SK-N-SH (cell line): Measurements from ENCODE around the gene RAPGEF2. TPM values are rescaled to one million over a fixed set of nuclear protein-coding genes. Genes with fewer than 3 reads are reported as not detected.

Source experiments
- CTCF ChIA-PET: fragments of 300-600, 350-600 bp; formaldehyde crosslinking; extraction: SDS; loops from one replicate; lab custom pipeline; 2021; lab: Yijun Ruan, JAX
- POLR2A ChIA-PET: fragments of 350-600 bp; sonication (Branson Sonifier 250); formaldehyde crosslinking; extraction: SDS; loops from one replicate; lab custom pipeline; 2020; ENCODE audit warnings: antibody characterized with exemption, inconsistent platforms; lab: Yijun Ruan, JAX
- DNase-seq: peaks from one replicate; pipeline ENCODE4 v3.0.0; 2012
- H2AFZ ChIP-seq: fragments of 200-600 bp; sonication (generic); 2 replicates; pipeline ENCODE4 v1.8.1; 2016; ENCODE audit warnings: antibody characterized with exemption, mild to moderate bottlenecking, low read depth
- H3F3A ChIP-seq: fragments of 200-600 bp; sonication (generic); replicated peaks from 2 replicates; pipeline ENCODE3; 2016; ENCODE audit warnings: antibody characterized with exemption, mild to moderate bottlenecking; ENCODE audit not compliant: insufficient read depth
- H3K27ac ChIP-seq, 2 experiments: fragments of 200-500 bp in 1 of 2; fragments of 200-600 bp in 1 of 2; sonication (Bioruptor generic) in 1 of 2; sonication (generic), shearing (Covaris generic) in 1 of 2; 2 replicates each; pipeline versions ENCODE4 v1.5.1 to v1.6.1; 2014 to 2016; ENCODE audit warnings: low read depth in 2 of 2, inconsistent platforms in 1 of 2, low read length in 1 of 2, mild to moderate bottlenecking in 1 of 2, mixed read lengths in 1 of 2
- H3K27me3 ChIP-seq: fragments of 200-600 bp; sonication (generic), shearing (Covaris generic); 2 replicates; pipeline ENCODE4 v1.6.1; 2016; ENCODE audit warnings: mixed run types; ENCODE audit not compliant: insufficient read depth
- H3K36me3 ChIP-seq, 2 experiments: fragments of 200-500 bp in 1 of 2; fragments of 200-600 bp in 1 of 2; sonication (Bioruptor generic) in 1 of 2; sonication (generic) in 1 of 2; replicated peaks in 1 of 2; 2 replicates each; pipeline versions ENCODE3 to v1.5.1; 2014 to 2016; ENCODE audit warnings: low read length in 1 of 2, mild to moderate bottlenecking in 1 of 2; ENCODE audit not compliant: insufficient read depth in 2 of 2, control insufficient read depth in 1 of 2
- H3K4me1 ChIP-seq, 2 experiments: fragments of 200-500 bp in 1 of 2; fragments of 200-600 bp in 1 of 2; sonication (Bioruptor generic) in 1 of 2; sonication (generic), shearing (Covaris generic) in 1 of 2; 2 replicates each; pipeline versions ENCODE4 v1.5.1 to v1.6.1; 2014 to 2016; ENCODE audit warnings: low read depth in 1 of 2, low read length in 1 of 2, mixed run types in 1 of 2; ENCODE audit not compliant: insufficient read depth in 2 of 2, control insufficient read depth in 1 of 2
- H3K4me2 ChIP-seq: fragments of 200-600 bp; sonication (generic), shearing (Covaris generic); 2 replicates; pipeline ENCODE4 v1.6.1; 2017; ENCODE audit warnings: mixed run types
- H3K4me3 ChIP-seq, 2 experiments: fragments of 200-500 bp in 1 of 2; fragments of 200-600 bp in 1 of 2; sonication (Bioruptor generic) in 1 of 2; sonication (generic), shearing (Covaris generic) in 1 of 2; 2 replicates each; pipeline versions ENCODE4 v1.5.1 to v1.8.1; 2014 to 2016; ENCODE audit warnings: low read depth in 2 of 2, inconsistent platforms in 1 of 2, low read length in 1 of 2, mild to moderate bottlenecking in 1 of 2, mixed read lengths in 1 of 2, moderate library complexity in 1 of 2
- H3K79me2 ChIP-seq: fragments of 200-600 bp; sonication (generic); 2 replicates; pipeline ENCODE4 v1.8.1; 2017; ENCODE audit warnings: mild to moderate bottlenecking; ENCODE audit not compliant: insufficient read depth
- H3K9ac ChIP-seq: fragments of 200-600 bp; sonication (generic); 2 replicates; pipeline ENCODE4 v1.6.1; 2017; ENCODE audit warnings: mixed run types
- H3K9me2 ChIP-seq: fragments of 200-600 bp; sonication (generic); 2 replicates; pipeline ENCODE4 v1.6.1; 2017; ENCODE audit warnings: mixed run types
- H3K9me3 ChIP-seq: fragments of 200-600 bp; sonication (generic); 2 replicates; pipeline ENCODE4 v1.6.1; 2017; ENCODE audit warnings: mixed run types, mild to moderate bottlenecking, moderate library complexity
- H4K20me1 ChIP-seq: fragments of 200-600 bp; sonication (generic); 2 replicates; pipeline ENCODE4 v1.6.1; 2017; ENCODE audit warnings: mild to moderate bottlenecking, mixed run types; ENCODE audit not compliant: insufficient read depth
- CHD2 ChIP-seq: fragments of 150-350 bp; IDR thresholded peaks from 2 replicates; pipeline ENCODE4 v1.6.1; 2018; ENCODE audit warnings: low read length; ENCODE audit not compliant: partially characterized antibody
- ELF1 ChIP-seq: IDR thresholded peaks from 2 replicates; pipeline ENCODE4 v1.4.0; 2012
- EP300 ChIP-seq, 2 experiments: IDR thresholded peaks; 2 replicates each; pipeline versions ENCODE4 v1.4.0 to v1.6.1; 2012; ENCODE audit warnings: borderline replicate concordance in 1 of 2, low read depth in 1 of 2, low read length in 1 of 2
- EZH2phosphoT487 ChIP-seq: fragments of 200-600 bp; sonication (generic); IDR thresholded peaks from 2 replicates; pipeline ENCODE4 v1.6.1; 2017; ENCODE audit warnings: low read depth, mixed run types, mild to moderate bottlenecking, antibody characterized with exemption, moderate library complexity, borderline replicate concordance
- FOSL2 ChIP-seq: IDR thresholded peaks from 2 replicates; pipeline ENCODE4 v1.4.0; 2012; ENCODE audit warnings: low read depth, mild to moderate bottlenecking, moderate library complexity, borderline replicate concordance
- FOXJ3 ChIP-seq: sonication (generic); formaldehyde crosslinking; IDR thresholded peaks from 2 replicates; pipeline ENCODE4 v1.5.1; 2020; ENCODE audit warnings: mild to moderate bottlenecking, missing genetic modification reagents
- GABPA ChIP-seq: IDR thresholded peaks from 2 replicates; pipeline ENCODE4 v1.4.0; 2012; ENCODE audit warnings: low read depth, mild to moderate bottlenecking
- GATA2 ChIP-seq: sonication (generic); formaldehyde crosslinking; IDR thresholded peaks from 2 replicates; pipeline ENCODE4 v1.5.0; 2020; ENCODE audit warnings: mild to moderate bottlenecking, missing genetic modification reagents
- MEF2A ChIP-seq: IDR thresholded peaks from 2 replicates; pipeline ENCODE4 v1.4.0; 2012; ENCODE audit warnings: low read depth, borderline replicate concordance
- MXI1 ChIP-seq: IDR thresholded peaks from 2 replicates; pipeline ENCODE4 v1.6.1; 2012; ENCODE audit warnings: mild to moderate bottlenecking, low read depth, low read length, improper control_type of control experiment
- NFIC ChIP-seq: IDR thresholded peaks from 2 replicates; pipeline ENCODE4 v1.4.0; 2012; ENCODE audit warnings: borderline replicate concordance
- NRF1 ChIP-seq: IDR thresholded peaks from 2 replicates; pipeline ENCODE4 v1.6.1; 2012; ENCODE audit warnings: low read depth, mild to moderate bottlenecking, low read length
- POLR2AphosphoS5 ChIP-seq: IDR thresholded peaks from 2 replicates; pipeline ENCODE4 v1.6.1; 2012; ENCODE audit warnings: low read depth, low read length
- RAD21 ChIP-seq: IDR thresholded peaks from 2 replicates; pipeline ENCODE4 v1.6.1; 2012; ENCODE audit warnings: mild to moderate bottlenecking, low read length
- TAF1 ChIP-seq: IDR thresholded peaks from 2 replicates; pipeline ENCODE4 v1.6.1; 2012; ENCODE audit warnings: low read depth, mild to moderate bottlenecking, low read length, moderate library complexity, borderline replicate concordance
- TCF12 ChIP-seq: IDR thresholded peaks from 2 replicates; pipeline ENCODE4 v1.4.0; 2012
- TEAD4 ChIP-seq: IDR thresholded peaks from 2 replicates; pipeline ENCODE4 v1.4.0; 2012; ENCODE audit warnings: mild to moderate bottlenecking, borderline replicate concordance; ENCODE audit not compliant: insufficient read depth
- ZBTB33 ChIP-seq: IDR thresholded peaks from 2 replicates; pipeline ENCODE4 v1.4.0; 2012; ENCODE audit warnings: low read depth, borderline replicate concordance
- WGBS: methylation state at CpG from one replicate; pipeline ENCODE4 v1.1.6; 2017; ENCODE audit warnings: low lambda C conversion rate; 5-methylcytosine and 5-hydroxymethylcytosine counted together
- polyA plus RNA-seq, 3 experiments: library from polyadenylated mRNA; depleted of rRNA; stranded (reverse); fragments of >200 nt; gene quantifications; 2 replicates each; pipeline ENCODE4 v1.2.3, GENCODE V29; 2012
- TF ChIP-seq, protein P1 (sequence below): IDR thresholded peaks from 2 replicates; pipeline ENCODE4; 2012
- TF ChIP-seq, protein P2 (sequence below): IDR thresholded peaks from 2 replicates; pipeline ENCODE4 v1.6.1; 2012; ENCODE audit warnings: mild to moderate bottlenecking, low read depth, low read length, moderate library complexity

RAPGEF2 gene
- polyA plus RNA-seq, 1 of the 3 experiments (the other 2 are of a cell fraction): 19.2 TPM

GRCh38 chr4:159282329-159282728, 179.4 kb downstream of the RAPGEF2 start (continued):
- TF ChIP-seq, protein P1, sequence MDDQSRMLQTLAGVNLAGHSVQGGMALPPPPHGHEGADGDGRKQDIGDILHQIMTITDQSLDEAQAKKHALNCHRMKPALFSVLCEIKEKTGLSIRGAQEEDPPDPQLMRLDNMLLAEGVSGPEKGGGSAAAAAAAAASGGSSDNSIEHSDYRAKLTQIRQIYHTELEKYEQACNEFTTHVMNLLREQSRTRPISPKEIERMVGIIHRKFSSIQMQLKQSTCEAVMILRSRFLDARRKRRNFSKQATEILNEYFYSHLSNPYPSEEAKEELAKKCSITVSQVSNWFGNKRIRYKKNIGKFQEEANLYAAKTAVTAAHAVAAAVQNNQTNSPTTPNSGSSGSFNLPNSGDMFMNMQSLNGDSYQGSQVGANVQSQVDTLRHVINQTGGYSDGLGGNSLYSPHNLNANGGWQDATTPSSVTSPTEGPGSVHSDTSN: no peak
- TF ChIP-seq TAF1: no peak
- TF ChIP-seq TEAD4: no peak
- no peak for TF ChIP-seq FOSL2
- TF ChIP-seq MEF2A: no peak

DNA sequence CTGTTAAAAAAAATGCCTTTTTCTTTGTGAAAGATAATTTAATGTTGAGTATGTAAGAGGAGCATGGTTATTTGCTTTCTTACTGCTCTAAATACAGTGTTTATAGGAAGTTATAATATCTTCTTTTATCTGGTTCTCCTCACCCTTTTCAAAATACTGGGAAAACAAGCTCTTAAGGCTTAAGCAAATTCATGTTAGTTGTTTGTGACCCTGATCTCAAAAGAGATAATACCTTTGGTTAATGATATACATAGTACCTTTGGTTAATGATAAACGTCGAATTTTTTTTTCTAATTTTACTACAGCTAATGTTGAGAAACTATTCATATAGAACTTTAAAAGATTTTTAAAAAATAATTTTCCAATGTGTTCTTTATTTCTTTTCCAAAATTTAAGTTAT, 180.1 kb downstream of the RAPGEF2 start:
- Histone ChIP-seq H2AFZ (no peak overlapping the region), H3F3A (peaks cover 6% of the 10 kb centered on the region), H3K79me2 (peaks cover 50% of the 10 kb centered on the region), H3K9ac (peak overlapping the region; percentile 30; the same call in 1 of the 2 replicates), H3K9me3 (no peaks in the 10 kb centered on the region), H3K4me3 (no peak overlapping the region), H3K27me3 (no peaks in the 10 kb centered on the region), H3K27ac (peak overlapping the region; percentile 5 to 59; a peak in 3 of 4 replicates), H3K36me3 (peaks cover 0 to 9% of the 10 kb centered on the region in 2 experiments), H3K9me2 (no peaks in the 10 kb centered on the region), H4K20me1 (no peaks in the 10 kb centered on the region), H3K4me1 (peaks cover 0 to 34% of the 10 kb centered on the region in 2 experiments; a peak in 2 of 4 replicates), H3K4me2 (peak overlapping the region; percentile 36)
- WGBS: 76% methylated on average over 2 of the region's 2 CpGs
- DNase-seq: no peak
- TF ChIP-seq NFIC (no peak), GATA2 (no peak), CHD2 (no peak)
- TF ChIP-seq, protein P2, sequence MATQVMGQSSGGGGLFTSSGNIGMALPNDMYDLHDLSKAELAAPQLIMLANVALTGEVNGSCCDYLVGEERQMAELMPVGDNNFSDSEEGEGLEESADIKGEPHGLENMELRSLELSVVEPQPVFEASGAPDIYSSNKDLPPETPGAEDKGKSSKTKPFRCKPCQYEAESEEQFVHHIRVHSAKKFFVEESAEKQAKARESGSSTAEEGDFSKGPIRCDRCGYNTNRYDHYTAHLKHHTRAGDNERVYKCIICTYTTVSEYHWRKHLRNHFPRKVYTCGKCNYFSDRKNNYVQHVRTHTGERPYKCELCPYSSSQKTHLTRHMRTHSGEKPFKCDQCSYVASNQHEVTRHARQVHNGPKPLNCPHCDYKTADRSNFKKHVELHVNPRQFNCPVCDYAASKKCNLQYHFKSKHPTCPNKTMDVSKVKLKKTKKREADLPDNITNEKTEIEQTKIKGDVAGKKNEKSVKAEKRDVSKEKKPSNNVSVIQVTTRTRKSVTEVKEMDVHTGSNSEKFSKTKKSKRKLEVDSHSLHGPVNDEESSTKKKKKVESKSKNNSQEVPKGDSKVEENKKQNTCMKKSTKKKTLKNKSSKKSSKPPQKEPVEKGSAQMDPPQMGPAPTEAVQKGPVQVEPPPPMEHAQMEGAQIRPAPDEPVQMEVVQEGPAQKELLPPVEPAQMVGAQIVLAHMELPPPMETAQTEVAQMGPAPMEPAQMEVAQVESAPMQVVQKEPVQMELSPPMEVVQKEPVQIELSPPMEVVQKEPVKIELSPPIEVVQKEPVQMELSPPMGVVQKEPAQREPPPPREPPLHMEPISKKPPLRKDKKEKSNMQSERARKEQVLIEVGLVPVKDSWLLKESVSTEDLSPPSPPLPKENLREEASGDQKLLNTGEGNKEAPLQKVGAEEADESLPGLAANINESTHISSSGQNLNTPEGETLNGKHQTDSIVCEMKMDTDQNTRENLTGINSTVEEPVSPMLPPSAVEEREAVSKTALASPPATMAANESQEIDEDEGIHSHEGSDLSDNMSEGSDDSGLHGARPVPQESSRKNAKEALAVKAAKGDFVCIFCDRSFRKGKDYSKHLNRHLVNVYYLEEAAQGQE: no peak
- POLR2A ChIA-PET: no interaction called here
- CTCF ChIA-PET: no interaction called here

DNA sequence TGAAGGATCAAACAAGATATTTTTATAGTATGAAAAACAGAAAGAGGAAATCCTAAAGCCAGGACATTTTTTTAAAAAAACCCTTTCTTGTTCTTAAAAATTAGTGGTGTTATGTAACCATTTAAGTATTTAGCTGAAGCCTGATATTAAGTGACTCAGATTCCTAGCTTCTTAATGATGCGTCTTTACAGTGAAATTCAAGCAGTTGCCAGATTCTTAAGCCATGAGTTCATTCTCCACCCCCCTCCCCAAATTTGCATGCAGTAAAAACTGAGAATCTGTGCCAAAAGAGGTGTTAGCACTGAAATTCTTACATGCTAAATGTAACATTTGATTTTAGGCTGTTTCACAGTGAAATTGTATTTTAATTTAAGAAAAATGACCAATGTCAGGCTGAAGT, 180.8 kb downstream of the RAPGEF2 start:
- CTCF ChIA-PET: interaction anchor here (1.5 kb wide), 1 partner anchor 20 kb away, joined by 3 read pairs; no protein-coding TSS in a partner anchor
- H3K9ac ChIP-seq: peak overlapping the region; percentile 30; the same call in 1 of the 2 replicates
- POLR2A ChIA-PET: no interaction called here
- TF ChIP-seq MXI1: no peak
- TF ChIP-seq TAF1: no peak; the same call in 1 of the 2 replicates
- no peak for TF ChIP-seq POLR2AphosphoS5
- no peak for TF ChIP-seq GABPA
- TF ChIP-seq MEF2A: no peak
- no peak for TF ChIP-seq EZH2phosphoT487
- TF ChIP-seq EP300 (IDR thresholded peaks at IDR 0.05; ENCODE audit: borderline replicate concordance in 1 of 2, low read depth in 1 of 2, low read length in 1 of 2): peak in 1 of 2 experiments; percentile 70; a peak in 2 of 4 replicates
- no peak for TF ChIP-seq FOXJ3 (CRISPR knock-in tag)
- peak; percentile 84 for TF ChIP-seq FOSL2
- TF ChIP-seq ZBTB33: no peak
- TF ChIP-seq RAD21: no peak
- TF ChIP-seq NRF1: no peak
- no peak for TF ChIP-seq ELF1
- peak; percentile 59 for TF ChIP-seq TCF12
- no peak for TF ChIP-seq CHD2

More for the DNA sequence above, 180.8 kb downstream of the RAPGEF2 start:
- 0 out of 4 replicates have a peak overlapping the region, but pooled peaks of 1 of the 2 experiments have one; percentile 1 for H3K4me3 ChIP-seq
- H3K27me3 ChIP-seq: no peaks in the 10 kb centered on the region
- peaks cover 45% of the 10 kb centered on the region for H3K79me2 ChIP-seq
- H3K36me3 ChIP-seq: peaks cover 0 to 9% of the 10 kb centered on the region in 2 experiments
- H3K4me2 ChIP-seq: peak overlapping the region; percentile 36; the same call in 1 of the 2 replicates
- no peaks in the 10 kb centered on the region for H3K9me3 ChIP-seq
- 11% methylated on average over 1 of the region's 1 CpG for WGBS
- no peaks in the 10 kb centered on the region for H3K9me2 ChIP-seq
- no peaks in the 10 kb centered on the region for H4K20me1 ChIP-seq
- H2AFZ ChIP-seq: no peak overlapping the region
- peak overlapping the region; percentile 8 to 59; a peak in 3 of 4 replicates for H3K27ac ChIP-seq
- peaks cover 6% of the 10 kb centered on the region for H3F3A ChIP-seq
- DNase-seq: no peak
- peaks cover 0 to 41% of the 10 kb centered on the region in 2 experiments; a peak in 2 of 4 replicates for H3K4me1 ChIP-seq
